Spleen (tissue), 11 donors: Measurements from ENCODE around the gene HMCN1. TPM values are rescaled to one million over a fixed set of nuclear protein-coding genes. Genes with fewer than 3 reads are reported as not detected.
A peak's percentile ranks its signal among the peaks of the same experiment; 100 is the strongest.

Experiments used
- DNase-seq: peaks from one replicate; pipeline ENCODE4 v3.0.0-alpha.2; 2020
- H3K27ac ChIP-seq, 8 donors: fragments of 200-600 bp; sonication (generic) in 7 of 8; 1 replicate in 4 of 8; 2 replicates in 4 of 8; pipeline versions ENCODE4 v1.5.0 to v1.8.0; 2016 to 2021; ENCODE audit warnings: inconsistent platforms in 4 of 8, mild to moderate bottlenecking in 4 of 8, moderate library complexity in 1 of 8
- H3K27me3 ChIP-seq, 7 donors: fragments of 200-600 bp; sonication (generic) in 6 of 7; replicated peaks in 1 of 7; 1 replicate in 4 of 7; 2 replicates in 3 of 7; pipeline versions ENCODE4 v1.5.0 to v1.8.0; 2016 to 2021; ENCODE audit warnings: inconsistent platforms in 3 of 7, mild to moderate bottlenecking in 1 of 7
- H3K36me3 ChIP-seq, 6 donors: fragments of 200-600 bp; sonication (generic) in 5 of 6; 1 replicate in 4 of 6; 2 replicates in 2 of 6; pipeline versions ENCODE4 v1.5.0 to v1.8.0; 2016 to 2021; ENCODE audit warnings: inconsistent platforms in 2 of 6
- H3K4me1 ChIP-seq, 6 donors: fragments of 200-600 bp; sonication (generic) in 5 of 6; 1 replicate in 3 of 6; 2 replicates in 3 of 6; pipeline versions ENCODE4 v1.5.0 to v1.8.0; 2016 to 2021; ENCODE audit warnings: inconsistent platforms in 3 of 6
- H3K4me3 ChIP-seq, 8 donors: fragments of 200-600 bp; sonication (generic) in 7 of 8; 1 replicate in 4 of 8; 2 replicates in 4 of 8; pipeline versions ENCODE4 v1.5.0 to v1.8.0; 2016 to 2021; ENCODE audit warnings: inconsistent platforms in 4 of 8, mild to moderate bottlenecking in 4 of 8, moderate library complexity in 2 of 8
- H3K9me3 ChIP-seq, 8 donors: fragments of 200-600 bp; sonication (generic) in 7 of 8; 1 replicate in 4 of 8; 2 replicates in 4 of 8; pipeline versions ENCODE4 v1.5.0 to v1.8.0; 2016 to 2021; ENCODE audit warnings: inconsistent platforms in 4 of 8
- POLR2A ChIP-seq, 3 donors: fragments of 450-650 bp; IDR thresholded peaks; one replicate each; pipeline ENCODE4 v1.5.1; 2017; ENCODE audit warnings: antibody characterized with exemption in 3 of 3, mild to moderate bottlenecking in 1 of 3
- POLR2AphosphoS5 ChIP-seq, 3 donors: sonication (generic); formaldehyde crosslinking; IDR thresholded peaks; one replicate each; pipeline ENCODE4 v1.5.1; 2017; ENCODE audit warnings: antibody characterized with exemption in 3 of 3
- WGBS, 5 donors: extraction: QIAGEN DNeasy Blood & Tissue Kit in 3 of 5; methylation state at CpG; one replicate each; pipeline versions ENCODE4 v1.1.5 to v1.1.7; 2013 to 2018; 5-methylcytosine and 5-hydroxymethylcytosine counted together
- intact Hi-C: fragments of 100-400 bp; cut with DNase I; formaldehyde crosslinking; loops from one replicate; pipeline ENCODE4 v1.15.0; 2023; ENCODE audit warnings: low total_unique reads
- polyA plus RNA-seq, 3 donors: library from polyadenylated mRNA; stranded (reverse); fragments of 200-250 nt; gene quantifications; one replicate each; pipeline ENCODE4 v1.2.1, GENCODE V29; 2013
- total RNA-seq, 7 donors: library from RNA; depleted of rRNA in 3 of 7; stranded (reverse); fragments of >200 nt in 3 of 7; fragmentation: NEBNext Ultra II Directional in 4 of 7; extraction: Animal tissue kit (Norgen Biotek cat#: 25700) in 4 of 7; gene quantifications; one replicate each; pipeline versions ENCODE4 v1.1.0 to v1.2.1, GENCODE V29; 2016 to 2021
- TF ChIP-seq, protein P1 (sequence below), 11 experiments: fragments of 200-600 bp in 7 of 11; fragments of 450-650 bp in 4 of 11; sonication (generic) in 4 of 11; IDR thresholded peaks in 8 of 11; conservative IDR thresholded peaks in 3 of 11; 1 replicate in 7 of 11; 2 replicates in 4 of 11; pipeline versions ENCODE4 v1.4.0 to v1.8.0; 2016 to 2021; ENCODE audit warnings: antibody characterized with exemption in 11 of 11, inconsistent platforms in 4 of 11, mild to moderate bottlenecking in 1 of 11
- donor health status: healthy with polysubstance abuse.
- donor health status: DM: no; HTN: no; CAD: no; lungs with moderate emphysema.
- donor health status: DM: no; HTN: no; CAD: no.
- donor health status: Bipolar disorder and iron deficiency.
- donor health status: healthy.
- donor health status: DM: no; HTN: no; CAD: no.
- donor health status: DM: yes; HTN: yes; CAD: no.

Gene HMCN1
- total and polyA plus RNA-seq, 10 donors = 1.2 to 28.8 (median 19.9) TPM

DNA sequence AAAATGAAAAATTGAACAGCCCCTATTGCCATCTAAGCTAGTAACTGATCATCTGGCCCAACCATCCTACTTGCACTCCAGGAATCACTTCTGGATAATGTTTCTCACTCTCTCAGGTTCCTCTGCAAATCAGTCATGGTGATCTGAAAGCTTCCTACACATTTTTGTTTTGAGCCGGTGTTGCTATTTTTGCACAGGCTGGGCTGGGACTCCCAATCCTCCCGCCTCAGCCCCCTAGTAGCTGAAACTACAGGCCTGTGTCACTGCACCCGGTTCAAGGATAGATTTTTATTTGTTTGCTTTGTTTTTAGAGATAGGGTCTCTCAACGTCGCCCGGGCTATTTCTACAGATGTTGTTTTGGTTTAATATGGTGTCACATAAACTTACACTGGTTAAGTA lies 40.5 kb upstream of the HMCN1 start:
- Histone ChIP-seq H3K4me3 (peak overlapping the region in 6 of 8 donors; percentile 6 to 61 (median 20)), H3K27me3 (no peaks in the 10 kb centered on the region), H3K4me1 (peaks cover 8 to 25% (median 14%) of the 10 kb centered on the region in 6 donors), H3K27ac (peak overlapping the region; percentile 69 to 89 (median 84)), H3K36me3 (no peaks in the 10 kb centered on the region), H3K9me3 (no peaks in the 10 kb centered on the region)
- no peak for DNase-seq
- intact Hi-C loops = loop anchor here (10.0 kb wide), 1 partner anchor 889 kb away; no protein-coding TSS in a partner anchor
- 29 to 40% (median 35%) methylated on average over 6 of the region's 6 CpGs for WGBS, 5 donors
- no peak for TF ChIP-seq POLR2AphosphoS5 (IDR thresholded peaks at IDR 0.05)

DNA sequence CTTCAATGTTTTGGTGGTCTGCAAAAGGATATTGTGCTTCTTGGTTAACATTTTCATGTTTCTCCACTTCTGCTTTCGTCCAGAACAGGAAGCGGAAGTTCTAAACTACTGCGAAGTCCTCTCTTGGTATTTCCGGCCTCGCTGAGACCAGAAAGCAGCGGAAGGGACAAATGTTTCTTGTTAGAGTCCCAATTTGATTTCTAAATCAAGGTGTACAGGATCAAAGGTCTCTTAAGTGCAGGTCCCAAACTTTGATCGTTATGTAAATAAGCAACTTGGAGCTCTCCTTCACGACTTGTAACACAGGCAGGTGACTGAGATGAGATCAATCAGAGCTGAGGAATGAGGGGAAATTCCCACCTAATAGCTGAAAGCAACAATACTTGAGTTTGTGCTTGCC lies 40.1 kb upstream of the HMCN1 start:
- DNase-seq = no peak
- WGBS, 5 donors = 5 to 16% (median 13%) methylated on average over 8 of the region's 8 CpGs
- peak overlapping the region; percentile 69 to 89 (median 84) for H3K27ac ChIP-seq

DNA sequence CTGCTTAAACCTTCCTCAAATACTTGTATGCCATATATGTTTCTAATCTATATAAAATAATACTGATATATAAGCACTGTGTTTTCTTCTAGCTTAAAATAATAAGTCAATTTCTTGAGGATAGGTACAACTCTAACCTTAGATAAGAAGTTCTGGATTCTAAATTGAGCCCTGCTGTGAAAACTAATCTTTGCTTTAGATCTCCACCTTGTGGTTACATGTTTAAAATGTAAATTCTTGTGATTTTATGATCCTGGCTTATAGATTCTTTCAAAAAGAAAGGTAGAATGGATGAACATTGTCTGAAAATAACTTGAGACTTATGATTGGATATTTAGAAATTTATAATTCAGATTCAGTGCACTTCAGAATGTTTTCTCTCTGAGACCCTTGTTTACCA lies 38.9 kb upstream of the HMCN1 start:
- Histone ChIP-seq H3K36me3 (no peaks in the 10 kb centered on the region), H3K4me1 (peaks cover 8 to 25% (median 14%) of the 10 kb centered on the region in 6 donors), H3K4me3 (no peak overlapping the region), H3K27ac (no peak overlapping the region), H3K27me3 (peaks cover 0 to 8% (median under 1%) of the 10 kb centered on the region in 7 donors), H3K9me3 (no peaks in the 10 kb centered on the region)
- TF ChIP-seq, protein P1, sequence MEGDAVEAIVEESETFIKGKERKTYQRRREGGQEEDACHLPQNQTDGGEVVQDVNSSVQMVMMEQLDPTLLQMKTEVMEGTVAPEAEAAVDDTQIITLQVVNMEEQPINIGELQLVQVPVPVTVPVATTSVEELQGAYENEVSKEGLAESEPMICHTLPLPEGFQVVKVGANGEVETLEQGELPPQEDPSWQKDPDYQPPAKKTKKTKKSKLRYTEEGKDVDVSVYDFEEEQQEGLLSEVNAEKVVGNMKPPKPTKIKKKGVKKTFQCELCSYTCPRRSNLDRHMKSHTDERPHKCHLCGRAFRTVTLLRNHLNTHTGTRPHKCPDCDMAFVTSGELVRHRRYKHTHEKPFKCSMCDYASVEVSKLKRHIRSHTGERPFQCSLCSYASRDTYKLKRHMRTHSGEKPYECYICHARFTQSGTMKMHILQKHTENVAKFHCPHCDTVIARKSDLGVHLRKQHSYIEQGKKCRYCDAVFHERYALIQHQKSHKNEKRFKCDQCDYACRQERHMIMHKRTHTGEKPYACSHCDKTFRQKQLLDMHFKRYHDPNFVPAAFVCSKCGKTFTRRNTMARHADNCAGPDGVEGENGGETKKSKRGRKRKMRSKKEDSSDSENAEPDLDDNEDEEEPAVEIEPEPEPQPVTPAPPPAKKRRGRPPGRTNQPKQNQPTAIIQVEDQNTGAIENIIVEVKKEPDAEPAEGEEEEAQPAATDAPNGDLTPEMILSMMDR (IDR thresholded peaks at IDR 0.05 in 8 of 11, conservative IDR thresholded peaks at IDR 0.05 in 3 of 11) = peak in 3 of 11 experiments; percentile 3 to 31 (median 23)
- TF ChIP-seq POLR2A (IDR thresholded peaks at IDR 0.05) (no peak), POLR2AphosphoS5 (IDR thresholded peaks at IDR 0.05) (no peak)
- no peak for DNase-seq
- intact Hi-C loops = loop anchor here (10.0 kb wide), 1 partner anchor 890 kb away; no protein-coding TSS in a partner anchor

More for the DNA sequence above, 40.1 kb upstream of the HMCN1 start:
- TF ChIP-seq POLR2A (IDR thresholded peaks at IDR 0.05) (no peak), POLR2AphosphoS5 (IDR thresholded peaks at IDR 0.05) (no peak)
- TF ChIP-seq, protein P1 (IDR thresholded peaks at IDR 0.05 in 8 of 11, conservative IDR thresholded peaks at IDR 0.05 in 3 of 11) = no peak
- Histone ChIP-seq H3K27me3 (no peaks in the 10 kb centered on the region), H3K9me3 (no peaks in the 10 kb centered on the region), H3K4me1 (peaks cover 8 to 25% (median 14%) of the 10 kb centered on the region in 6 donors), H3K4me3 (peak overlapping the region in 6 of 8 donors; percentile 6 to 61 (median 20)), H3K36me3 (no peaks in the 10 kb centered on the region)
- intact Hi-C loops = loop anchor here (10.0 kb wide), 1 partner anchor 889 kb away; no protein-coding TSS in a partner anchor

DNA sequence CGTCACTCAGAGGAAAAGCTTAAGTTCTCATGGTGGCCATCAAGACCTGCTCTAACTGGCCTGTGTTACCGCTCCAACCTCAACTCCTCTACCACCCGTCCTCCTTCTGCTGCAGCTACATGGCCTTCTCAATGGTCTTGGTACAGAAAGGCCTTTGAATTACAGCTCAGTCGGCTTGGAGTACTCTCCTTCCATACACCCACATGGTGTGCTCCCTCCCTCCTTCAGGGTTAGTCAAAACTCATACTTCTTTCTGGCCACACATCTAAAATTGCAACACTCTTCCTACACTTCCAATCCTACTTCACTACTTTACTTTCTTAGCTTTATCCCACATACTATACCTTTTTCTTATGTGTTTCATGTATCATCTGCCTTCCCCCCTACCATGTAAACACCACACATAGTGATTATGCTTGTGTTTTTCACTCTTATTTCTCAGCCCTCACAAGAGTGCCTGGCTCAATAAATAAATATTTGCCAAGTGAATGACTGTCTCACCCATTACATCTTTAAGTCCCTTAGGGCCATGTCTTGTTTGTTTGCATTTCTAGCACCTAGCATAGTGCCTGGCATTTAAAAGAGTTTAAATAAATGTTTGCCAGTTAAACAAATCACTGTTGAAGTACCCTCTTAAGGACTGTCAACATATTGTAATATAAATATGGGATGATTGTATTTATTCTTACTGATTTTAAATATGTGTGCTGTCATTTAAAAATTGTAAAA lies 37.6 kb upstream of the HMCN1 start:
- intact Hi-C loops = loop anchor here (10.0 kb wide), 1 partner anchor 892 kb away; no protein-coding TSS in a partner anchor
- WGBS, 5 donors = 90 to 96% (median 93%) methylated on average over 4 of the region's 4 CpGs
- H3K27ac ChIP-seq = no peak overlapping the region
- H3K4me1 ChIP-seq = peaks cover 8 to 25% (median 14%) of the 10 kb centered on the region in 6 donors
- DNase-seq = no peak
- no peaks in the 10 kb centered on the region for H3K9me3 ChIP-seq
- H3K27me3 ChIP-seq = peaks cover 0 to 12% (median 5%) of the 10 kb centered on the region in 7 donors
- no peak overlapping the region for H3K4me3 ChIP-seq
- TF ChIP-seq POLR2AphosphoS5 (IDR thresholded peaks at IDR 0.05) (no peak), POLR2A (IDR thresholded peaks at IDR 0.05) (no peak)
- TF ChIP-seq, protein P1 (IDR thresholded peaks at IDR 0.05 in 8 of 11, conservative IDR thresholded peaks at IDR 0.05 in 3 of 11) = no peak
- no peaks in the 10 kb centered on the region for H3K36me3 ChIP-seq
